MM.1S (cell line): Measurements from ENCODE around the gene TBC1D19.

Experiments
- CTCF ChIP-seq: fragments of 300-600 bp; sonication (generic); IDR thresholded peaks from 2 replicates; pipeline ENCODE4 v1.5.1; 2016; ENCODE audit warnings: antibody characterized with exemption, low read length, mixed read lengths
- EZH2 ChIP-seq: fragments of 300-600 bp; sonication (generic); optimal IDR thresholded peaks from 2 replicates; pipeline ENCODE3; 2017; ENCODE audit warnings: low read depth, mild to moderate bottlenecking, antibody characterized with exemption, low read length, mixed read lengths
- EZH2phosphoT487 ChIP-seq: fragments of 300-600 bp; sonication (generic); IDR thresholded peaks from 2 replicates; pipeline ENCODE4 v1.6.1; 2018; ENCODE audit warnings: antibody characterized with exemption, low read length

DNA sequence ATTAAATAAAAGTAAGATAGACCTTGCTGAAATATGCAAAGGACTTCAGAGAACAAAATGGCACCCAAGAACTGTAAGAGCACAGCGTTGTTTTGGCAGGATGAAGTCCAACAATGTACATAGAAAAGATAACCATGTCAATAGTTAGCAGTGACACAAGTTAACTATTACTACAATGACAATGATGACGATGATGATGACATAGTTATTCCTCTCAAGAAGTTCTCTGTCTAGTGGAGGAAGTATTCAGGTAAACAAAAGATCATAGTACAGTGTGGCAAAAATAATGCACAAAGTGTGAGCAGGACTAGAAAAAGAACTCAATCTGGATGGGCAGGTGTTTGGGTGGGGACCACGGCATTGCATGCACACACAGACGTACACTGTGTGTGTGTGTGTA is 201.4 kb downstream of the TBC1D19 start:
- TF ChIP-seq CTCF (no peak), EZH2 (no peak), EZH2phosphoT487 (no peak)
